ENCODE measurements around the gene NNAT.

Gene NNAT

GRCh38 chr20:37492945-37493344 lies 28.1 kb upstream of the NNAT start:
- TF ChIP-seq, protein P1, sequence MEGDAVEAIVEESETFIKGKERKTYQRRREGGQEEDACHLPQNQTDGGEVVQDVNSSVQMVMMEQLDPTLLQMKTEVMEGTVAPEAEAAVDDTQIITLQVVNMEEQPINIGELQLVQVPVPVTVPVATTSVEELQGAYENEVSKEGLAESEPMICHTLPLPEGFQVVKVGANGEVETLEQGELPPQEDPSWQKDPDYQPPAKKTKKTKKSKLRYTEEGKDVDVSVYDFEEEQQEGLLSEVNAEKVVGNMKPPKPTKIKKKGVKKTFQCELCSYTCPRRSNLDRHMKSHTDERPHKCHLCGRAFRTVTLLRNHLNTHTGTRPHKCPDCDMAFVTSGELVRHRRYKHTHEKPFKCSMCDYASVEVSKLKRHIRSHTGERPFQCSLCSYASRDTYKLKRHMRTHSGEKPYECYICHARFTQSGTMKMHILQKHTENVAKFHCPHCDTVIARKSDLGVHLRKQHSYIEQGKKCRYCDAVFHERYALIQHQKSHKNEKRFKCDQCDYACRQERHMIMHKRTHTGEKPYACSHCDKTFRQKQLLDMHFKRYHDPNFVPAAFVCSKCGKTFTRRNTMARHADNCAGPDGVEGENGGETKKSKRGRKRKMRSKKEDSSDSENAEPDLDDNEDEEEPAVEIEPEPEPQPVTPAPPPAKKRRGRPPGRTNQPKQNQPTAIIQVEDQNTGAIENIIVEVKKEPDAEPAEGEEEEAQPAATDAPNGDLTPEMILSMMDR (conservative IDR thresholded peaks at IDR 0.05) = no peak
- no peak for TF ChIP-seq ZFX (IDR thresholded peaks at IDR 0.05)
- H3K27ac ChIP-seq = no peak overlapping the region

GRCh38 chr20:37494301-37494700 lies 26.7 kb upstream of the NNAT start:
- TF ChIP-seq ZFX (IDR thresholded peaks at IDR 0.05) = no peak
- TF ChIP-seq, protein P1 (conservative IDR thresholded peaks at IDR 0.05) = no peak
- H3K27ac ChIP-seq = no peak overlapping the region

GRCh38 chr20:37494796-37495195 lies 26.3 kb upstream of the NNAT start:
- TF ChIP-seq ZFX (IDR thresholded peaks at IDR 0.05) = no peak
- TF ChIP-seq, protein P1 (conservative IDR thresholded peaks at IDR 0.05) = no peak

DNA sequence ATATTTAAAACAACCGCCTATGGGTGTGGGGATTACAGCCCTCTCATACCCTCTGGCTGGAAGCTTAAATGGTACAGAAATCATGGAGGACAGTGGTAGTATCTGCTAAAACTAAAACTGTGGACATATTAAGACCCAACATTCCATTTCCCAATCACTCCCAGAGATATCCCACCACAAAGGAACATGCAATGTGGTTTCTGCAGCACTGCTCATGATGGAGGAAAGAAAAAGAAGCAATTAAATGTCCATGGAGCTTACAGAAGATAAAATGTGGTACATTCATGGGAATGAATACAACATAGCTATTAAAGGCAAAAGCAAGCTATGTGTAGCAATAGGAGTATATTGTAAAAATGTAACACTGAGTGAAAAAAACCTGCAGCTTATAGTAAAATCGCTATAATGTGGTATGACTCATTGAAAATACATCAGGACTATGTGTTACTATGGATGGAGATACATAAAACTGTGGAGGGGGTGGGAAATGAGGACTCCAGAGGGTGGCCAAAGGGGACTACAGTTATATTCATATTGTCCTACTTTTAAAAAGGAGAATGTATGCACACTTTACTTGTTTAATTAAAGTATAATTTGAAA lies 22.9 kb upstream of the NNAT start:
- TF ChIP-seq, protein P1 (conservative IDR thresholded peaks at IDR 0.05) = no peak
- TF ChIP-seq ZFX (IDR thresholded peaks at IDR 0.05) = no peak
- no peak overlapping the region for H3K27ac ChIP-seq

More at GRCh38 chr20:37494796-37495195, 26.3 kb upstream of the NNAT start:
- H3K27ac ChIP-seq = no peak overlapping the region

DNA sequence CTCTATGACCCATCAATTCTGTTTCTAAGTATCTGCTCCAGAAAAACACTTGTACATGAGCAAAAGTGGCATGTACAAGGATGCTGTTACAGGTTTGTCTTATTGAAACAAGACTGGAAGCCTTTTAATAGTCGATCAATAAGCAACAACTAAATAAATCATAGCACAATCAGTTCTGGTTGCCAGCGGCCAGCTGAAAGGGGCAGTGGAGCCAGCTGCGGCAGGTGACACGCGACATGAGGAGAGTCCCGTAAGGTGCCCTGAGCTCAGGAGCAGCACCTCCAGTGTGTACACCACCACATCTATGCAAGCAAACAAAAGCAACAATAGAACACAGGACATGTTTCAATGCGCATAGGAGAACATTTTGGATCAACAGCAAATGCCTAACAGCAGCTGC lies 20.7 kb upstream of the NNAT start:
- no peak for TF ChIP-seq ZFX (IDR thresholded peaks at IDR 0.05)
- TF ChIP-seq, protein P1 (conservative IDR thresholded peaks at IDR 0.05) = no peak
- no peak overlapping the region for H3K27ac ChIP-seq

GRCh38 chr20:37501940-37502339 lies 19.1 kb upstream of the NNAT start:
- H3K27ac ChIP-seq = no peak overlapping the region
- TF ChIP-seq, protein P1 (conservative IDR thresholded peaks at IDR 0.05) = no peak; the same call in 1 of the 2 replicates
- TF ChIP-seq ZFX (IDR thresholded peaks at IDR 0.05) = no peak

DNA sequence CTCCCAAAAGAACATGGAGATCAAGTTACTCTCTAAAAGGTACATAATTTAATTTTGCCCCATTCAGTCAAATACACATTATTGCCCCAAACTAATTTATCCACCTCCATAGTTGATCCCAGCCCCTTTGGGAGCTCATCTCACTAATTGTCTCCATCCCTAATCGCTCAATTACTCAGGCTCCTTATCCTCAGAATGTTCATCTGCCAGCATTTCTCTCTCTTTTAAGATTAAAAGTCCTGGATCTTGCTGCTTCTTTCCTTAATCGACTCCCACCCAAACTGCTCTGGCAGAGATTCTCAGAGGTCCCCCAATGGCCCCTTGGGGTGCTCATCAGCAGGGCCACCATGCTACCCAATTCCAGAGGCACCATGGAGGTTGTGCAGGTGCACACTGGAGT lies 18.4 kb upstream of the NNAT start:
- H3K27ac ChIP-seq = no peak overlapping the region
- TF ChIP-seq, protein P1 (conservative IDR thresholded peaks at IDR 0.05) = no peak
- no peak for TF ChIP-seq ZFX (IDR thresholded peaks at IDR 0.05)
